ENCODE results near the gene VMA21.

- TF ChIP-seq POLR2AphosphoS5 (IDR thresholded peaks at IDR 0.05) (no peak), CTCF (IDR thresholded peaks at IDR 0.05) (no peak), EP300 (IDR thresholded peaks at IDR 0.05) (no peak), POLR2A (IDR thresholded peaks at IDR 0.05) (no peak)
Observed at GRCh38 chrX:151424505-151424904, 27.5 kb downstream of the VMA21 start.

All from gastroesophageal sphincter (tissue), 3 donors.